DOHH2 (cell line): ENCODE measurements around the gene AKAP8L.

Source experiments
- H3F3A ChIP-seq: fragments of 200-600 bp; sonication (generic), shearing (Covaris generic); 2 replicates; pipeline ENCODE4 v1.6.0; 2016; ENCODE audit warnings: antibody characterized with exemption, mild to moderate bottlenecking; ENCODE audit not compliant: control insufficient read depth, insufficient read depth
- H3K27ac ChIP-seq: fragments of 200-600 bp; sonication (generic); 2 replicates; pipeline ENCODE4 v1.5.1; 2014; ENCODE audit warnings: low read depth, mild to moderate bottlenecking, low read length, moderate library complexity
- H3K27me3 ChIP-seq: fragments of 200-600 bp; sonication (generic); 2 replicates; pipeline ENCODE4 v1.6.1; 2014; ENCODE audit warnings: mild to moderate bottlenecking, low read length, mixed read lengths; ENCODE audit not compliant: control insufficient read depth
- H3K36me3 ChIP-seq: fragments of 200-600 bp; sonication (generic); 2 replicates; pipeline ENCODE4 v1.6.1; 2014; ENCODE audit warnings: mild to moderate bottlenecking, low read length, moderate library complexity, mixed read lengths; ENCODE audit not compliant: control insufficient read depth
- H3K4me1 ChIP-seq: fragments of 200-600 bp; sonication (generic); 2 replicates; pipeline ENCODE4 v1.6.1; 2014; ENCODE audit warnings: mild to moderate bottlenecking, low read length, mixed read lengths; ENCODE audit not compliant: control insufficient read depth
- H3K4me2 ChIP-seq: fragments of 200-600 bp; sonication (generic); 2 replicates; pipeline ENCODE4 v1.6.0; 2014; ENCODE audit warnings: mild to moderate bottlenecking, low read length, moderate library complexity
- H3K4me3 ChIP-seq: fragments of 200-600 bp; sonication (generic); 2 replicates; pipeline ENCODE4 v1.5.1; 2014; ENCODE audit warnings: mild to moderate bottlenecking, low read length, mixed read lengths
- H3K79me2 ChIP-seq: fragments of 200-600 bp; sonication (generic); 2 replicates; pipeline ENCODE4 v1.6.1; 2014; ENCODE audit warnings: mild to moderate bottlenecking, low read length, mixed read lengths; ENCODE audit not compliant: control insufficient read depth
- H3K9me2 ChIP-seq: fragments of 200-600 bp; sonication (generic); replicated peaks from 2 replicates; pipeline ENCODE4 v1.6.1; 2014; ENCODE audit warnings: mild to moderate bottlenecking, low read length, mixed read lengths; ENCODE audit not compliant: control insufficient read depth
- H3K9me3 ChIP-seq: fragments of 200-600 bp; sonication (generic); 2 replicates; pipeline ENCODE4 v1.6.1; 2014; ENCODE audit warnings: antibody characterized with exemption, low read length, mixed read lengths; ENCODE audit not compliant: control insufficient read depth, insufficient read depth
- H4K20me1 ChIP-seq: fragments of 200-600 bp; sonication (generic); 2 replicates; pipeline ENCODE4 v1.6.0; 2014; ENCODE audit warnings: low read depth, mild to moderate bottlenecking, antibody characterized with exemption, low read length, moderate library complexity; ENCODE audit not compliant: control insufficient read depth, insufficient read depth
- EZH2phosphoT487 ChIP-seq: fragments of 200-600 bp; sonication (generic); IDR thresholded peaks from 2 replicates; pipeline ENCODE4 v1.6.1; 2017; ENCODE audit warnings: borderline replicate concordance, mild to moderate bottlenecking, antibody characterized with exemption, low read length, moderate library complexity, mixed read lengths
- TF ChIP-seq, protein P1 (sequence below): fragments of 200-600 bp; sonication (generic); IDR thresholded peaks from one replicate; pipeline ENCODE4 v1.5.1; 2014; ENCODE audit warnings: antibody characterized with exemption, mild to moderate bottlenecking, low read depth, low read length; ENCODE audit not compliant: poor library complexity, severe bottlenecking

Gene AKAP8L

DNA sequence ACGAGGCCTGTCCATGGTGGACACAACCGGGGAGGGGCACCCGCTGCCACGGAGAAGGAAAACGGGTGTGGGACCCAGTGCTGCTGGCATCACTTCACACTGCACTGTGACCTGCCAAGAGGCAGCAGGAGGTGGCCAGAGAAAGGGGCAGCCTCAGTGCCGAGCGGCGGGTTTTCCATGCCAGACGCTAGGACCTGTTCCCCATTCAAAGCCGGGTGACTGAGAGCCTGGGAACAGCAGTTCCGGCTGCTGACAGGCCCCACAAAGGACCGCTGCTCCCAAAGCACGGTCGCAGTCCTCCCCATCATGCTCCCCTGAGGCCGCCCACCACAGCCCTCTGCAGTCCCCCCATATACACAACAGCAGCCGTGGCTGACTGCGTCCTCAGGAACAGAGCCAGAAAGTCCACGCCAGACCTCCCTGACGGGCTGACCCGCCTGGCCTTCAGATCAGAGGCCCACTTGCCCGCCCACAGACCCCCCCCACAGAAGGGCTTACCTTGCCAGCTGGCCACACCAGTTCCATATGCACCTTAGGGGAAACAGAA lies 44.6 kb downstream of the AKAP8L start:
- Histone ChIP-seq H4K20me1 (peaks cover 21% of the 10 kb centered on the region; the same call in 1 of the 2 replicates), H3K36me3 (peaks cover 85% of the 10 kb centered on the region)

DNA sequence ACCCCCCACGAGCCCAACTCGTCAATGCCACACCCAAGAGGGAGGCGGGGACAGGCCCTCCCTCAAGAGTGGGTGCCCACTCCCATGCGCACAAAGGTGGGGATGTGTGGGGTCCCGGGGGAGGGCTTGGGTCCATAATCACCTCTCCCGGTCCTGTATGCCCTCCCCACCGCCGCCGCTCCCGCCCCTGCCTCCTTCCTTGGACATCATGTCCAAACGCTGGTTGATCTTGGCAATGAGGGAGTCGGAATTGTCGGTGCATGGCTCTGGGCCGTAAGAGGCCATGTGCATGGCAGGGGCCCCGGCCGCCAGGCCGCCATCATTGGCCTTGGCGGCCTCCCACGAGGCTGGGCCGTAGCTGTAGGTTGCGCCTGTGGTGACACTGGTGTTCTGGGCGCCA lies 45.1 kb downstream of the AKAP8L start:
- H3K4me1 ChIP-seq: peaks cover 21% of the 10 kb centered on the region
- H3K36me3 ChIP-seq: peaks cover 88% of the 10 kb centered on the region
- H3K9me2 ChIP-seq: no peaks in the 10 kb centered on the region
- TF ChIP-seq, protein P1, sequence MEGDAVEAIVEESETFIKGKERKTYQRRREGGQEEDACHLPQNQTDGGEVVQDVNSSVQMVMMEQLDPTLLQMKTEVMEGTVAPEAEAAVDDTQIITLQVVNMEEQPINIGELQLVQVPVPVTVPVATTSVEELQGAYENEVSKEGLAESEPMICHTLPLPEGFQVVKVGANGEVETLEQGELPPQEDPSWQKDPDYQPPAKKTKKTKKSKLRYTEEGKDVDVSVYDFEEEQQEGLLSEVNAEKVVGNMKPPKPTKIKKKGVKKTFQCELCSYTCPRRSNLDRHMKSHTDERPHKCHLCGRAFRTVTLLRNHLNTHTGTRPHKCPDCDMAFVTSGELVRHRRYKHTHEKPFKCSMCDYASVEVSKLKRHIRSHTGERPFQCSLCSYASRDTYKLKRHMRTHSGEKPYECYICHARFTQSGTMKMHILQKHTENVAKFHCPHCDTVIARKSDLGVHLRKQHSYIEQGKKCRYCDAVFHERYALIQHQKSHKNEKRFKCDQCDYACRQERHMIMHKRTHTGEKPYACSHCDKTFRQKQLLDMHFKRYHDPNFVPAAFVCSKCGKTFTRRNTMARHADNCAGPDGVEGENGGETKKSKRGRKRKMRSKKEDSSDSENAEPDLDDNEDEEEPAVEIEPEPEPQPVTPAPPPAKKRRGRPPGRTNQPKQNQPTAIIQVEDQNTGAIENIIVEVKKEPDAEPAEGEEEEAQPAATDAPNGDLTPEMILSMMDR: no peak
- TF ChIP-seq EZH2phosphoT487: no peak
- peaks cover 21% of the 10 kb centered on the region; the same call in 1 of the 2 replicates for H4K20me1 ChIP-seq
- peaks cover 74% of the 10 kb centered on the region for H3K79me2 ChIP-seq
- no peak overlapping the region for H3K27ac ChIP-seq
- no peaks in the 10 kb centered on the region for H3F3A ChIP-seq
- H3K27me3 ChIP-seq: no peaks in the 10 kb centered on the region
- no peak overlapping the region for H3K4me2 ChIP-seq
- H3K9me3 ChIP-seq: no peaks in the 10 kb centered on the region
- no peak overlapping the region for H3K4me3 ChIP-seq

More for the DNA sequence above, 44.6 kb downstream of the AKAP8L start:
- H3K4me1 ChIP-seq: peaks cover 21% of the 10 kb centered on the region
- H3K27me3 ChIP-seq: no peaks in the 10 kb centered on the region
- H3K9me2 ChIP-seq: no peaks in the 10 kb centered on the region
- no peaks in the 10 kb centered on the region for H3F3A ChIP-seq
- no peak overlapping the region for H3K4me2 ChIP-seq
- no peak overlapping the region for H3K4me3 ChIP-seq
- H3K79me2 ChIP-seq: peaks cover 80% of the 10 kb centered on the region
- TF ChIP-seq EZH2phosphoT487: no peak
- TF ChIP-seq, protein P1: no peak
- no peak overlapping the region for H3K27ac ChIP-seq
- no peaks in the 10 kb centered on the region for H3K9me3 ChIP-seq

DNA sequence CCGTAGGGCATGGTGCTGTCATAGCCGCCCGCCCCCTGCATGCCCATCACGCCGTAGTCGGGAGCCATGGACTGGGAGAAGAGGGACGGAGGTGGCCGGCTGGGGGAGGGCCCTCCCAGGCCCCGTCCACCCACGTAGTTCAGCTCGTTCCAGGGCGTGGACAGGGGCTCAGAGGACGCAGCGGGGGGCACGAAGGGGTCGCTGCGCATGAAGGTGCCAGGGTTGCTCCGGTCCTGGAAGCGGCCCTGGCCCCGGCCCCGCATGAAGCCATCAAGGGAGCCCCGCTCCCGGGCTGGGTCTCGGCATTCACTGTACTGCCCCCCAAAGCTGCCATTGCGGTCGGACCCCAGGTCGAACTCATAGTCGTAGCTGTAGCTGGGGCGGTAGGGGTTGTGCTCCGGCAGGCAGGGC lies 45.9 kb downstream of the AKAP8L start:
- H3K4me3 ChIP-seq: no peak overlapping the region
- peaks cover 18% of the 10 kb centered on the region for H3K4me1 ChIP-seq
- TF ChIP-seq, protein P1: no peak
- no peak for TF ChIP-seq EZH2phosphoT487
- H4K20me1 ChIP-seq: peaks cover 21% of the 10 kb centered on the region; the same call in 1 of the 2 replicates
- H3K79me2 ChIP-seq: peaks cover 67% of the 10 kb centered on the region
- no peak overlapping the region for H3K4me2 ChIP-seq
- H3K27ac ChIP-seq: no peak overlapping the region
- no peaks in the 10 kb centered on the region for H3K9me3 ChIP-seq
- H3K36me3 ChIP-seq: peaks cover 89% of the 10 kb centered on the region
- no peaks in the 10 kb centered on the region for H3F3A ChIP-seq
- H3K9me2 ChIP-seq: no peaks in the 10 kb centered on the region
- no peaks in the 10 kb centered on the region for H3K27me3 ChIP-seq
